ENCODE data around the gene ZW10. TPM values are rescaled to one million over a fixed set of nuclear protein-coding genes. Genes with fewer than 3 reads are reported as not detected.

Gene ZW10, protein sequence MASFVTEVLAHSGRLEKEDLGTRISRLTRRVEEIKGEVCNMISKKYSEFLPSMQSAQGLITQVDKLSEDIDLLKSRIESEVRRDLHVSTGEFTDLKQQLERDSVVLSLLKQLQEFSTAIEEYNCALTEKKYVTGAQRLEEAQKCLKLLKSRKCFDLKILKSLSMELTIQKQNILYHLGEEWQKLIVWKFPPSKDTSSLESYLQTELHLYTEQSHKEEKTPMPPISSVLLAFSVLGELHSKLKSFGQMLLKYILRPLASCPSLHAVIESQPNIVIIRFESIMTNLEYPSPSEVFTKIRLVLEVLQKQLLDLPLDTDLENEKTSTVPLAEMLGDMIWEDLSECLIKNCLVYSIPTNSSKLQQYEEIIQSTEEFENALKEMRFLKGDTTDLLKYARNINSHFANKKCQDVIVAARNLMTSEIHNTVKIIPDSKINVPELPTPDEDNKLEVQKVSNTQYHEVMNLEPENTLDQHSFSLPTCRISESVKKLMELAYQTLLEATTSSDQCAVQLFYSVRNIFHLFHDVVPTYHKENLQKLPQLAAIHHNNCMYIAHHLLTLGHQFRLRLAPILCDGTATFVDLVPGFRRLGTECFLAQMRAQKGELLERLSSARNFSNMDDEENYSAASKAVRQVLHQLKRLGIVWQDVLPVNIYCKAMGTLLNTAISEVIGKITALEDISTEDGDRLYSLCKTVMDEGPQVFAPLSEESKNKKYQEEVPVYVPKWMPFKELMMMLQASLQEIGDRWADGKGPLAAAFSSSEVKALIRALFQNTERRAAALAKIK
- total RNA-seq: 10 to 100 TPM; 11.3 to 14.5 (median 12.8) TPM

GRCh38 chr11:113773416-113774173 is at the start of gene ZW10:
ZW10 (minus strand) TSS chr11:113773692; CDS start chr11:113773666, 26 bp downstream.
- DNase-seq: peak; percentile 98 to 99
- H3K36me3 ChIP-seq: no peaks in the 10 kb centered on the region
- TF ChIP-seq, protein P1, sequence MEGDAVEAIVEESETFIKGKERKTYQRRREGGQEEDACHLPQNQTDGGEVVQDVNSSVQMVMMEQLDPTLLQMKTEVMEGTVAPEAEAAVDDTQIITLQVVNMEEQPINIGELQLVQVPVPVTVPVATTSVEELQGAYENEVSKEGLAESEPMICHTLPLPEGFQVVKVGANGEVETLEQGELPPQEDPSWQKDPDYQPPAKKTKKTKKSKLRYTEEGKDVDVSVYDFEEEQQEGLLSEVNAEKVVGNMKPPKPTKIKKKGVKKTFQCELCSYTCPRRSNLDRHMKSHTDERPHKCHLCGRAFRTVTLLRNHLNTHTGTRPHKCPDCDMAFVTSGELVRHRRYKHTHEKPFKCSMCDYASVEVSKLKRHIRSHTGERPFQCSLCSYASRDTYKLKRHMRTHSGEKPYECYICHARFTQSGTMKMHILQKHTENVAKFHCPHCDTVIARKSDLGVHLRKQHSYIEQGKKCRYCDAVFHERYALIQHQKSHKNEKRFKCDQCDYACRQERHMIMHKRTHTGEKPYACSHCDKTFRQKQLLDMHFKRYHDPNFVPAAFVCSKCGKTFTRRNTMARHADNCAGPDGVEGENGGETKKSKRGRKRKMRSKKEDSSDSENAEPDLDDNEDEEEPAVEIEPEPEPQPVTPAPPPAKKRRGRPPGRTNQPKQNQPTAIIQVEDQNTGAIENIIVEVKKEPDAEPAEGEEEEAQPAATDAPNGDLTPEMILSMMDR (IDR thresholded peaks at IDR 0.05): peak; percentile 60 to 83 (median 73)
- peak in 1 of 2 donors; percentile 65 for TF ChIP-seq POLR2A (IDR thresholded peaks at IDR 0.05)
- H3K4me1 ChIP-seq: peaks cover 0 to 9% of the 10 kb centered on the region in 2 donors
- WGBS, 2 donors: 0 to 1% methylated on average over 44 to 46 of the region's 46 CpGs
- H3K27me3 ChIP-seq: no peaks in the 10 kb centered on the region
- intact Hi-C loops (cut with DNase I): no loop called here
- H3K27ac ChIP-seq: peak within 1 kb of the TSS; percentile 62 to 78 (median 63)
- H3K9me3 ChIP-seq: no peaks in the 10 kb centered on the region
- H3K4me3 ChIP-seq (replicated peaks in 1 of 3): peak within 1 kb of the TSS; percentile 68 to 90 (median 79)

- WGBS, 2 donors: 97 to 99% methylated on average over 3 of the region's 3 CpGs
- Histone ChIP-seq H3K36me3 (peaks cover 9 to 17% of the 10 kb centered on the region in 2 donors), H3K9me3 (no peaks in the 10 kb centered on the region), H3K4me3 (replicated peaks in 1 of 3) (no peak overlapping the region), H3K27me3 (no peaks in the 10 kb centered on the region), H3K4me1 (no peaks in the 10 kb centered on the region), H3K27ac (no peak overlapping the region)
- no peak for TF ChIP-seq POLR2A (IDR thresholded peaks at IDR 0.05)
- TF ChIP-seq, protein P1 (IDR thresholded peaks at IDR 0.05): no peak
- intact Hi-C loops (cut with DNase I): no loop called here
- no peak for DNase-seq
These were observed 44.9 kb upstream of the ZW10 start for GRCh38 chr11:113818426-113818825.

- peaks cover 7 to 13% of the 10 kb centered on the region in 2 donors for H3K36me3 ChIP-seq
These were observed 44.1 kb upstream of the ZW10 start for GRCh38 chr11:113817626-113818025.

GRCh38 chr11:113817162-113817561 is 43.7 kb upstream of the ZW10 start:
- TF ChIP-seq POLR2A (IDR thresholded peaks at IDR 0.05): no peak
- TF ChIP-seq, protein P1 (IDR thresholded peaks at IDR 0.05): no peak
- H3K27ac ChIP-seq: no peak overlapping the region
- H3K9me3 ChIP-seq: no peaks in the 10 kb centered on the region
- H3K4me3 ChIP-seq (replicated peaks in 1 of 3): no peak overlapping the region
- no peak for DNase-seq
- peaks cover 5 to 11% of the 10 kb centered on the region in 2 donors for H3K36me3 ChIP-seq
- no peaks in the 10 kb centered on the region for H3K4me1 ChIP-seq
- intact Hi-C loops (cut with DNase I): no loop called here
- H3K27me3 ChIP-seq: no peaks in the 10 kb centered on the region
- 68 to 90% methylated on average over 1 of the region's 1 CpG for WGBS, 2 donors

More at GRCh38 chr11:113817626-113818025, 44.1 kb upstream of the ZW10 start:
- Histone ChIP-seq H3K4me1 (no peaks in the 10 kb centered on the region), H3K27ac (no peak overlapping the region), H3K9me3 (no peaks in the 10 kb centered on the region), H3K27me3 (no peaks in the 10 kb centered on the region), H3K4me3 (replicated peaks in 1 of 3) (no peak overlapping the region)
- intact Hi-C loops (cut with DNase I): no loop called here
- DNase-seq: no peak
- TF ChIP-seq POLR2A (IDR thresholded peaks at IDR 0.05): no peak
- TF ChIP-seq, protein P1 (IDR thresholded peaks at IDR 0.05): no peak
- WGBS, 2 donors: 93 to 94% methylated on average over 6 of the region's 6 CpGs
